GM21737 (cell line): ENCODE measurements around the gene MSANTD1.

Source experiments
- ATAC-seq: cut with Tn5 transposase; IDR thresholded peaks from one replicate; pipeline ENCODE4 v1.9.1; 2021; ENCODE audit warnings: mild to moderate bottlenecking, moderate library complexity; ENCODE audit not compliant: unreplicated experiment

Gene MSANTD1

DNA sequence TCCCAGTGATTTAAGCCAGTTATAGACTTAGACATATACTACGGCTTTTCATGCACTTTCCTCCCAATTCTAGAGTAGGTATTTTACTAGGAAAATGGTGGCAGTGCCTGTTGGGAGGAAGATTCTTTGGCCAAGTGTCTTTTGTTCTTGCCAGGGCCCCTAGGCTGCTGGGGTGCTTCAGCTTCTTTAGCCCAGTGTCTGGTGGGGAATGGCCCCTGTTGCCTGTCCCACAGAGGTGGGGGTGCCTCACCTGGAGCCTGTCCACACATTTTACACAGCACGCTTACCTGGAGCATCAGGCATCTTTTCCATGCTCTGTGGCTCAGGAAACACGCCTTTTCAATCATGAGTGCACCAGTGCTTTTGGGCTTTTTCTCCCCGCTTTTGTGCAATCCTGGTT, 33.2 kb upstream of the MSANTD1 start:
- no peak for ATAC-seq

- ATAC-seq = no peak
These were observed 31.7 kb upstream of the MSANTD1 start for GRCh38 chr4:3217266-3217665.

- no peak for ATAC-seq
These were observed 31.2 kb upstream of the MSANTD1 start for GRCh38 chr4:3217771-3218170.

DNA sequence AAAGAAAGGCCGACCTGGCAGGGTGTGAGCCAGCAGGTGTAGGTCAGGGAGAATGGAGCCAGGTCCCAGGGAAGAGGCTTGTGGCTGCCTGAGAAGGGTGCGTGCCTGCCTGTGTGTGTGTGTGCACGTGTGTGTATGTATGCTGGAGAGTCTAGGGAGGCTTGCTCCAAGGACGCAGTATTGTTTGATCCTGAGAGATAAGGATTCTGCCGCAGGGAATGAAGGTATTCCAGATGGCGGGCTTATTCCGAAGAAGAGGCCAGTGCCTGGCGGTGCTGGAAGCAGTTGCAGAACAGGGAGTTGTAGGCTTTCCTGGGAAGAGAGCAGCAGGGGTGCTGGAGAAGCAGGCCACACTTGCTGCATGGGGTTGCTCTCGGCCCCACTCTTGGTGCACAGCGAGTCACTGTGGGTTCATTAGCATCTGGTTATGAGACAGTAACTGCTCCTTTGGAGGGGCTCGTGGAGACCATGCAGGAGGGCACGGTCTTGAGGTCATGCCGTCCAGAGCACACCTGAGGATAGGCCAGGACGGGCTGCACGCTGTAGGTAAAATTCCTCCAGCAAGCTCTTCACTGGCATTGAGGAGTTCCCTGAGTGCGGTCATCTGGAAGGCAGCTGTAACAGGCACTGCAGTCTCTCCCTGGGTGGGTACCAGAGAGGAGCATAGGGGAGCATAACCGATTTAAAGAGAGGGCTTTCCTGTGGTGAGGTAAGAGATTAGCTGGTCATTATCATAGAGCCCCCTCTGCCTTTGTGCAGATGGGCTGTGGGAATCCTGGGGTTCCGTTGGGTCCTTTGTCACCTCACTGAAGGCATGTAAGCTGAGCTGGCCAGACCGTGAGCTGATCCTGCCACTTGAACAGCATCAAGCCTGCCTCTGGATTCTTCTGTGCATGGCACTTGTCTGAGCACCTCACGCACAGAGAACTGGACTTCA, 29.9 kb upstream of the MSANTD1 start:
- no peak for ATAC-seq

GRCh38 chr4:3219761-3220475, 29.0 kb upstream of the MSANTD1 start:
- ATAC-seq = no peak

DNA sequence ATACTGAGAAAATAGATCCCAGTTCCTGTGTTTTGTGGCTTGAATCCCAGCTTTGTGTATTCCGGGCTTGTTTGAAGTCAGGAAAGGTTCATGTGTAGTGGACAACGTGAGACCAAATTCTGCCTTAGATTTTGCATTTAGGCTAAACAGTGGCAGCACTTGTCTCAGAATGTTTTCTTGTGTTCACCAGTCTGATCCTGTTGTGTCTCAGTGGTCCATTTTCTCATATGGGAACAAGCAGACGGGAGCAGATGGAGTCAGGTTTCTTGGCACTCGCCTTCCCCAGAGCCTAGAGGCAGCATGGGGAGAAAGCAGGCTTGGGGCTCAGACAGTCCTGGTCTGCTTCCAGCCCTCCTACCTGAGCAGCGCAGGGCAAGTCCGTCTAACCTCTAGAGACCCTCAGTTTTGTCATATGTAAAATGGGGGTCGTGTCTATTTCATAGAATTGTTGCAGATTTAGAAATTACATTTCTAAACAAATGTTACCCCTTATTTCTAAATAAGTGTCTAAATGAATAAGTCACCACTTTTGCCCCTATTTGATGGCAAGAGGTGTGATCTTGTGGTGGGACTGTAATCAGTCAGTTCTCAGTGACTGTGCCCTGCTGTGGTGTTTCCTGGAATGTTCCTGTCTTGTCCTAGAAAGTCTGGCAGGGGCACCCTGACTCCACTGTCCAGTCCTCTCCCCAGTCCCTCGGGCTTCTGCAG, 28.3 kb upstream of the MSANTD1 start:
- no peak for ATAC-seq

- no peak for ATAC-seq
These were observed 27.8 kb upstream of the MSANTD1 start for GRCh38 chr4:3221184-3221494.

DNA sequence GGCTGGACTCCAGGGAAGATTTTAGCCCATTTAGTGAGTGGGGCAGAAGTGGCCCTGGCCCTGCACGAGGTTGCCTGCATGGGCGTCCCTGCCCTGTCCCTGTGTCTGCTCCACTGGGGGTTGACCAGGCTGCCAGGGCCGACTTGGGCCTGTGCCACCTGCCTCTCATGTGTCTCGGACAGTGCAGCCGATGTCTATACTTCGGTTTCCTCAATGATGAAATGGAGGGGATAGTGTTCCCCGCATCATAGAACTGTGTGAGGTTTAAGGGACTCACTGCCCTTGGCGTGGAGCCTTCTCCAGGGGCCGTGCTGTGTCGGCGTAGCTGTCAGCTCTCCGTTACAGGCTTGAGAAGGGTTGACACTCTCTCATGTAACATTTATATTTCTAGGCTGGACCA, 27.0 kb upstream of the MSANTD1 start:
- ATAC-seq = no peak

GRCh38 chr4:3223346-3223745, 25.6 kb upstream of the MSANTD1 start:
- ATAC-seq = no peak

- no peak for ATAC-seq
These were observed 24.8 kb upstream of the MSANTD1 start for GRCh38 chr4:3223956-3224748.

GRCh38 chr4:3225071-3225850, 23.7 kb upstream of the MSANTD1 start:
- no peak for ATAC-seq

- no peak for ATAC-seq
These were observed 23.0 kb upstream of the MSANTD1 start for GRCh38 chr4:3225936-3226335.

GRCh38 chr4:3226467-3226866, 22.5 kb upstream of the MSANTD1 start:
- ATAC-seq = no peak

GRCh38 chr4:3226944-3227343, 22.0 kb upstream of the MSANTD1 start:
- no peak for ATAC-seq

- ATAC-seq = no peak
These were observed 20.9 kb upstream of the MSANTD1 start for GRCh38 chr4:3227878-3228675.

- no peak for ATAC-seq
These were observed 20.1 kb upstream of the MSANTD1 start for GRCh38 chr4:3228881-3229280.

- no peak for ATAC-seq
These were observed 19.6 kb upstream of the MSANTD1 start for GRCh38 chr4:3229328-3229727.

DNA sequence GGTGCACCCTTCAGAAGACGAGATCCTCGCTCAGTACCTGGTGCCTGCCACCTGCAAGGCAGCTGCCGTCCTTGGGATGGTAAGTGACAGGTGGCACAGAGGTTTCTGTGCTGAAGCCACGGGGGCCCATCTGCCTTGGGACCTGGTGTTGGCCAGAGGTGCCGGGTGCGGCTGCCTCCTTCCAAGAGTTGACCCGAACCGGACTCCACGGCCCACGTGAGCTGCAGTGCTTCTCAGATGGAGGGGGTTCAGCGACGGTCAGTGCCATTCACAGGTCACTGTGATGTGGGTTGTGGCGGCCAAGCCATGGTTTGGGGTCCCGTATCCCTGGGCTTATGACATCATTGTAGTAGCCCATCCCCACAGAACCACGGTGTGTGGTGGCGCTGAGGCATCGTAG, 19.0 kb upstream of the MSANTD1 start:
- no peak for ATAC-seq

DNA sequence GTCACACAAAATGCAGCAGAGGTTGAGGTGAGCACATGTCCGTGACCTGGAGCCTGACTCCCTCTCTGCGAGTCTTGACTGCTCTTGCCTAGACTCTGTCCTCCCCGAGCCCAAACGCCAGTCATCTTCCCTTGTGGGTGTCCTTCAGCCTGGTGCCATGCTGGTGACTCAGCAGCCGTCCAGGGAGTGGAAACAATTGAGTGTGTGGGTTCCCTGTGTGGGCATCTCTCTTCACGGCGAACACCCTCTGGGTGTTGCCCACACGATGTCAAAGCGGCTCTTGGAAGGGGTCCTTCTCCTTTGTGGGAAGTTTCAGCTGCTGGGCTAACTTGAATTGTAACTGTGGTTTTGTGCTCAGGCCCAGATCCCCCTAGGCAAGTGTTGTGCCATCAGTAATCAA, 17.5 kb upstream of the MSANTD1 start:
- no peak for ATAC-seq
